HG03558 (cell line): ENCODE results near the gene PPP1CC.
"Not testable (repeated sequence)": the region's sequence is repeated elsewhere in the genome, so short reads cannot be mapped to it uniquely, and the experiment has no call there.

Experiments
- ATAC-seq: cut with Tn5 transposase; IDR thresholded peaks from one replicate; pipeline ENCODE4 v1.9.1; 2021; ENCODE audit warnings: moderate number of reproducible peaks; ENCODE audit not compliant: unreplicated experiment; ENCODE audit errors: extremely low read depth

The PPP1CC gene

DNA sequence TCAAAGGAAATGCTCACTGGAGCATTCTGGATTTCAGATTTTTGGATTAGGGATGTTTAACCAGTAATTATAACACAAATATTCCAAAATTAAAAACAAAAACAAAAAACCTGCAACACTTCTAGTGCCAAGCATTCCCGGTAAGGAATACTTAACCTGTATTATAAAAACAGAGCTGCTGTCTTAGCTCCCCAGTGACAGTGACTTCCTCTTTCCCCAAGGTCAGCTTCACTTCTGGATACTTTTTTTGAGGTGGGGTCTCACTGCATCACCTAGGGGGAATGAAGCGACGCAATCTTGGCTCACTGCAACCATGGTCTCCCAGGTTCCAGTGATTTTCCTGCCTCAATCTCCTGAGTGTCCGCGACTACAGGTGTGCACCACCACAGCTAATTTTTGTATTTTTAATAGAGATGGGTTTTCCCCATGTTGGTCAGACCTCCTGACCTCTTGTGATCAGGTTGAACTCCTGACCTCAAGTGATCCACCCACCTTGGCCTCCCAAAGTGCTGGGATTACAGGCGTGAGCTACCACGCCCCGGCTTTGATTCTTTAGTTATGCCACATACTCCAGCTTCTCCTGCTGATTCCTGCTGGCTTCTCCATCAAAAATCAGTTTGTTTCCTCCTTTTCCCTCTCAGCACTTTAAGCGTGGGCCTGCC is 15.9 kb downstream of the PPP1CC start:
- ATAC-seq: no peak

DNA sequence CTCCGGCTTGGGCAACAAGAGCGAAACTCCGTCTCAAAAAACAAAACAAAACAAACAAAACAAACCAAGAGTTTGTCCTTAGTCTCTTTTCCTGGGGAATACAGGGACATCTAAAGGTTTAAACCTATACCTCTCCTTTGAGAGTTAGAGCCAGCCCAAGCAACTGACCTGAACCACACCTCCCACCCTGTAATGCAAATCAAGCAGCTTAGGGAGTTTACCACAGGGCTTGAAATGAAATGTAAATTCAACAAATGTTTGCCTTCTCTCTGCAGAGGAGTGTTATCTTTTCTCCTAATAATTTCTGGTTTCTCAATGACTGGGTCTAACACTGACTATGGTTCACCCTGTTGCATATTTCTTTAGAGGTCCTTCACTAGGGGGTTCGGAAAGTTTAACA is 16.7 kb downstream of the PPP1CC start:
- no peak for ATAC-seq

DNA sequence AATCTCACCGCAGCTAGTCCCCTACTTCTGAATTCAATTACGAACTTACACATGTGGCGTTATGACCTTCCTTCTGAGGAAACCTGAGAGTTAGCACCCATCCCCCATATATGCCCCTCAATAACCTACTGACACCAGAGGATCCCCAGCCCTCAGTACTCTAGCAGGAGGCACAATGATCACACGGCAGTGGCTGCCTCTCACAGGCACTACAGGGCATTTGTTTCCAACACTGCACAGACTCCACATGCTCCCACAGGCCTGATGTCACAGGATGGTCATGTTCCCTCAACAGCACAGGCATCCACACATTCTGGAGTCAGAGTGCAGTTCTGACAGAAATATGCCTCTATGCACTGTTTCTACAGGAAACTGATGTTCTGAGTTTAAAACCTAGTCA is 17.4 kb downstream of the PPP1CC start:
- ATAC-seq: no peak

DNA sequence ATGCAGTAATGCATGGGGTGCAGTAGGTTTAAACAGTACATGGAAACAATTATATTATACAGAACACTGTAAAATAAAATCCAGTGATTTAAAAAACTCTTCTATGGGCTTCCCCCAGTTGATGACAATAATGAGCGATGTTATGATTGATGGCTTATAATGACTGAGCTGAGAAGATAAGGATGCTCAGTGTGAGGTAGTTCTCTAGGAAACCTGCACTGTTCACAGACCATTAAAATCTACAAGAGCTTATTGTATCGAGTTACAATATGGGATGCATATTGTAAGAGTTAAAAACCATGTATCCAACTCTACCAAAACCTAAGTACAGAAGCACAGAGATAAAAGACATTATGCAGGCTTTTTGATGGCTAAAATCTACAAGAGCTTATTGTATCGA is 19.8 kb downstream of the PPP1CC start:
- not testable (repeated sequence) for ATAC-seq

DNA sequence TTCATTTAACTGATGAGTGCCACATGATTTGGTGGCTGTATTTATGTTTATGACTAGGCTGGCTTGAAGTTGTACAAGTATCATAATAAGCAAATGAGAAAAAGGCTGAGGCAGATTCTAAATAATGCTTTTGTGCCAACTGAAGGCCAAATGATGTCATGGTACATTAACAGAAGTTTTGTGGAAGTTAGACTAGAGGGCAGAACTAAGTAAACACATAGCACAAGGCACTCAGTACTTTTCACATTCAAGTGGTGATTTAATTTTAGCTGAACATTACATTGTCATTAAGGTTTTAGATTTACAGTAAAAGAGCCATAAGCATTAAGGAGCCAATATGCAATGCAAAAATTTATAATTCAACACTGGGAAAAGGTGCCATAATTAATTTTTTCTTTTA is 21.1 kb downstream of the PPP1CC start:
- ATAC-seq: no peak

DNA sequence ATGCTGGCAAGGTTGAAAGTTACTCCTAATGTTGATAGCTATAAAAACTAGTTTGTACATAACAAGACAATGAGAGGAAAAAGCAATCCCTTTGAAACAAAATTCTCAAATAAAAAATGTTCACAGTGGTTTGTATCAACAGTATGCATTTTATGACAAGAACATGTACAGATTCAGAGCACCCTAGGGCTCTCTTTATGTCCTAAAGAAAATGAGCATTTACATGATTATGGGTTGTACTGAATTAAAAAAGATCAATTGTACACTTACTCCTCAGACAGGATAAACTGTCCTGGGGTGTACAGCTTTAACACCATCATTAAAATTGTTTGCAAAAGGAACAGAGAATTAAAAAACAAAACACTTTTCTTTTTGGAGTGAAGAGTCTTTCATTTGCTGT is 22.2 kb downstream of the PPP1CC start:
- ATAC-seq: no peak

DNA sequence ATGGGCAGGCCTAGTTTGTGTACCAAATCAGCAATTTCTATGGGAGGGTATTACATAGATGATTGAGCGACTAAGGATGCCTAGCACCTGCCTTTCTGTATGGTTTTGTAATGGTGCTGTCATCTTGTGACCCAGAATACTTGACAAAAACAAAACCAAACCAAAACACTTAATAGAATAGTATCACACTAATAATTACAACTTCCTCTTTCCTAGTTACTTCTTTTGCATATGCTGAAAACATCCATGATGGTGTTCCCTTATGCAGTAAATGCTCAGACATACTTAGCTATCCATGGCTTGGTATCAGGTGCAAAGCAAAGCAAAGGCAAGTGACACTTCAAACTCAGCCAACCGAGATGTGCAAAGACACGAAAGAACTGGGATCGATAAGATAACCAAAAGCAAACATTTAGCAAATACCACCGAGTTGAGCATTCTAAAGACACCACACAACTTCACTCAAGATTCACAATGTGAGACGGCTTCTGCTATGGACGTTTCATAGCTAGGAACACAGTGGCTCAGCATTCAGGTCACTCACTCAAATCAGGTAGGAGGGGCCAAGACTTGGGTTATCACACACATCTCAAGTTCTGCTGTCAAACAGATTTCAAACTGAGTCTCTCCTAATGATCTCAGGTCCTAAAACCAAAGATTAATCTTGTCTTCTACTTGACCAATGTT is 24.3 kb downstream of the PPP1CC start:
- ATAC-seq: no peak

DNA sequence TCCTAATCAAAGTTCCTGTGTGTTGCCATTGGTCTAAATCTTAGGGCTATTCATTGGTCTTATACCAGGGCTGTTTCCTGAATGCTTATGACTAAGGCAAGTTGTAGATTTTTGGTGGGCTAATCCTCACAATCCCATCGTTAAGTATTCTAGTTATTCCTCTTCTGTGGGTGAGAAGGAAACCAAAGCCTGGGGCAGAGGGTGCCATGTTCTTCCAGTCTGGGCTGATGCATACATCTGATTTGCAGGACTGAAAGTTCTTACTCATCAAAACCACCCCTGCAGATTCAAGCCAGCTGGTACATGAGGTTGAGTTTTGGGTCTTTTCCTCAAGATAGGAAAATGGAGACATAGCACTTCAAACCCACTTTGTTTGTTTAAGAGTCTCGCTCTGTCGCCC is 25.7 kb downstream of the PPP1CC start:
- ATAC-seq: no peak

DNA sequence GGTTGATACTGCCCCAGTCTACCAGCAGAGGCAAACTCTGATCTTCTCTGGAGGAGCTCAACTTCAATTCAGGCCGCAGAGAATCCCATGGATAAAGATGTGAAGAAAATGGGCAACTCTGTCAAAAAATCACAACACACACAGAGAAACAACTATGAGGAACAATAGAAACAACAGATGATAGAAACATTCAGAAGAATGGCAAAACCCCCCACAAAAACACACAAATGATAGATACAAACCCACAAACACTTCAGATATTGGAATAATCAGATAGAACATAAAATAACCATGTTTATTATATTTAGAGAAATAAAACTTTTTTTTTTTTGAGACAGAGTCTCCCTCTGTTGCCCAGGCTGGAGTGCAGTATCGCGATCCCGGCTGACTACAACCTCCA is 33.8 kb downstream of the PPP1CC start:
- ATAC-seq: no peak

DNA sequence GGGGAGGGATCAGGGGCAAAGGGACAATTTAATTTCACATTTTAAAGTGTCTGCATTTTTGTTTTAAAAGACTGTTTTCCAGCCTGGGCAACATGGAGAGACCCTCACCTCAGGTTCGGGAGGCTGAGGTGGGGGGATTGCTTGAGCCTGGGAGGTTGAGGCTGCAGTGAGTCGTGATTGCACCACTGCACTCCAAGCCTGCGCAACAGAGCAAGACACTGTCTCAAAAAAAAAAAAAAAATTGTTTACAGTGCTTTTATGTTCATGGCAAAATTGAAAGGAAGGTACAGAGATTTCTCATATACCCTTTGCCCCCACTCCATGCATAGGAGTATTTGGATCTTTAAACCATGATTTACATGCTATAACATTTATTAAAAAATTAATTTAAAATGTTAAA is 37.4 kb downstream of the PPP1CC start:
- no peak for ATAC-seq

DNA sequence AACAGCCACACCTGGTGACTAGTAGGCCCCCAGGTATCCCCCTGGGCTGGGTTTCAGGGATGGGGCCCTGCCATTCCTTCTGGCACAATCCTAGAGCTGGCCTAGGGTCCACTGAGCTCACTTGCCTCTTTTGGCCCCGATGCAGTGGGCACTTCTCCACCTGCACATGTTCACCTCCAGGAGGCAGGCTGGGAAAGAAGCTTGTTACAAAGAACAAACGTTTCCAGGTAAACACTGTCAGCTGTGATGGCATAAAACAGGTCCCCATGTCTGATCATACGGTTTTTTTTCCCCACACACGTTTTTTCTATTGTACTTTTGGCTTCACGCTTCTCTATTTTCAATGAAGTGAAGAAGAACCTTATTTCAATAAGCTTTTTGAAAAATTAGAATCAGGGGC is 37.9 kb downstream of the PPP1CC start:
- no peak for ATAC-seq

DNA sequence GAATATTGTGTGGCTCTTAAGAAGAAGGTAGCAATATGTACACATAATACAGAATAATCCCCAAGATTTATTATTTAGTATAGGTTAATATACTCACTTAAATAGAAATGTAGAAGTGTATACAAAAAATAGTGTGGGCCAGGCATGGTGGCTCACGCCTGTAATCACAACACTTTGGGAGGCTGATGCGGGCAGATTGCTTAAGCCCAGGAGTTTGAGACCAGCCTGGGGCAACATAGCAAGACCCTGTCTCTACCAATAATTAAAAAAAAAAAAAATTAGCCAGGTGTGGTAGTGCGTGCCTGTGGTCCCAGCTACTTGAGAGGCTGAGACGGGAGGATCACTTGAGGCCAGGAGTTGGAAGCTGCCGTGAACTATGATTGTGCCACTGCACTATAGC is 38.5 kb downstream of the PPP1CC start:
- ATAC-seq: no peak

DNA sequence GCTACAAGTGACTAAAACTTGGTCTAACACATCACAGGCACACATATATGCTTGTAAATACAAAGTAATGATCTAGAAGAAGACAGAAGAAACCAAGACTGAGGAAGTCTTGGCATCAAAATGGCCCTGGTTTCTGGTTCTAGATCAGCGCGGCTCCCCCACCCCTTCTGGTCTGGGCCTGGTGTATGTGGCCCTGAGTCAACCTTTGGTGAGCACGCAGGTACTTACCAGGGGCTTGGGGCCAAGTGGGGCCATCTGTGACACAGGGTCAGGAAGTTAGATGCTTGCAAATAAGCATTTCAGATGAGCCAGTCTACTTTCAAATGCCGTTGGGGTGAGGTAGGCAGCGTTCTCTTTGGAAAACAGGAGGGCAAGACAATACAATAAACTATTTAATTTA is 40.6 kb downstream of the PPP1CC start:
- no peak for ATAC-seq

DNA sequence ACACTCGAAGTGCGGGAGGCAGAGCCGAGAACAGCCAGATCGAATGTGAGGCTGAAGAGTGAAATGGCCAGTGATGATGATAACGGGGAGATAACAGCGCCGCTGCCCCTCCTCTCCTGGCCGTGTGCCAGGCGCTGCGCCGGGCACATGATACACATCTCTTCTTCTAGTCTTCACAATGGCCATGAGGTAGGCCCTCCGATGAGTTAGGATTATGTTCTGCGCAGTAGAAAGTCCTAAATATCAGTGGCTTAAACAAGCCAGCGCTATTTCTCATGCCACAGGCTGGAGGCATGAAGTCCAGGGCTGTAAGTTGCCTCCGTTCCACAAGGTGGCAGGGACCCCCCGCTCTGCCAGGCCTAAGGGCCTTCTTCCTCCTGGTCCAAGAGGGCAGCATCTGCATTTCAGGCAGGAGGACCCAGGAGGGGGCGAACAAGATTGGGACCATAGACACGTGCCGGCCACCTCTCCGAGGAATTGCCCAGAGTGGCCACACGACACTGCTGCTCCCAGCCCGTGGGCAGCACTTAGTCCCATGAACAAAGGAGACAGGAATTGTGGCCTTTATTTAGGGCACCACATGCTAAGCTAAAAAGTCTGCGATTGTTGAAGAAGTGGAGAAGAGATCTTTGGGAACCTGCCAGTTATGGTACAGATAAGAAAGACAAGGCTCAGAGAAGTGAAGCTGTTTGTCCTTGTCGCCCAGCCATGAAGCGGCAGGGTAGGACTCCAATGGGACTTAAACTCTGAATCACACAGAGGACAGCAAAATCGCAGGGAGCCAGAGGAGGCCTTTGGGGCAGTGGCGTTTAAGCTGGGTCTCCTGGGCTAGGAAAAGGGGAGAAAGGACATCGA is 42.9 kb downstream of the PPP1CC start:
- ATAC-seq: no peak

DNA sequence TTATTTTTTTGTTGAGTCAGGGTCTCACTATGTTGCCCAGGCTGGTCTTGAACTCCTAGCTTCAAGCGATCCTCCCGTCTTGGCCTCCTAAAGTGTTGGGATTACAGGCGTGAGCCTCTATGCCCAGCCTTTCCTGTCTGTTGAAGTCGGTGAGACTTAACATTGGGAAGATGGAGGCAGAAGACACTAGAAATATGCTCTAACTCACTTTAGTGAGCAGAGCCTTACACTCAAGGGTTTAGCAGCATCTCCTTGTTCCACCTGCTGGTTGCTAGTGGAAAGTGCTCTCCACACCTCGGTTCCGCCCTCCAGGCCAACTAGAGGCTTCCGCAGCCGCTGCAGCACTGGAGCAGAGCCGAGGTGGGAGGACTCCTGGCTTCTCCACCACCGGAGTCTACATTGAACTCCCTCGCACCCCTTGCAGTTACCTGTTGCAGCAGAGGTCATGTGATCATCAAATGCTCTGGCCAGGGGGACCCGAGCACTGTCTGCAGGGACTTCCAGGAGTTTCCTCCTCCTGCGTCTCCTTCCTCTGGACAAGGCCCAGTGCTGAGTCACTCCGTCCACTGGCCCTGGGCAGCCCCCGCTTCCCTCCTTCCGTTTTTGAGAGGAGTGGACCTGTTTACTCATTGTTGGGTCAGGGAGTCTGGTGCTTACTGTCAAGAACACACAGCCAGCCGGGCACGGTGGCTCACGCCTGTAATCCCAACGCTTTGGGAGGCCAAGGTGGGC is 44.4 kb downstream of the PPP1CC start:
- ATAC-seq: no peak

DNA sequence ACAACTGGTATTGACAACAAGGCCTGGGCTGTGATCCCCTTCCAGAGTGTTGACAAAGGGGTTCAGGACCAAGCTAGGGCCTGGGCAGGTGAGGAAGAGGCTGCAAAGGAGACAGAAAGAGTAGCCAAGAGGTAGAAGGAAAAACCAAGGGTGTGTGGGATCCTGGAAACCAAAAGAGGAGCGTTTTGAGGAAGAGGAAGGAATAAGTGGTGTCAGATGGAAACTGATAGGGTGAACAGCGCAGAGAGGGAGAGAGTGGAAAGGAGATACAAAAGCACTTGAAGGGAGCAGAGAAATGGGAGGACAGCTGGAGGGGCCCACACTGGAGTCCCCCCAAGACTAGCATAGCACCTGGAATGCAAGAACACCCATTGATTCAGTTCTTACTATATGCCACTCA is 45.5 kb downstream of the PPP1CC start:
- no peak for ATAC-seq

DNA sequence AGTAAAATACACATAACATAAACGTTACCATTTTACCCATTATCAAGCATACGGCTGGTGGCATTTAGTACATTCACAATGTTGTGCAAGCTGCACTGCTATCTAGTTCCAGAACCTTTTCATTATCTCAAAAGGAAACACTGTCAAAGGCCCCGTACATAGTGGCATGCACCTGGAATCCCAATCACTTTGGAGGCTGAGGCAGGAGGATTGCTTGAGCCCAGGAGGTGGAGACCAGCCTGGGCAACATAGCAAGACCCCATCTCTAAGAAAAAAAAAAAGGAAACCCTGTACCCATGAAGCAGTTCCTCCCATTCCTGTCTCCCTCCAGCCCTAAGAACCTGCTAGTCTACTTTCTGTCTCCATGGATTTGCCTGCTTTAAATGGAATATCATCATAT is 46.4 kb downstream of the PPP1CC start:
- ATAC-seq: no peak

DNA sequence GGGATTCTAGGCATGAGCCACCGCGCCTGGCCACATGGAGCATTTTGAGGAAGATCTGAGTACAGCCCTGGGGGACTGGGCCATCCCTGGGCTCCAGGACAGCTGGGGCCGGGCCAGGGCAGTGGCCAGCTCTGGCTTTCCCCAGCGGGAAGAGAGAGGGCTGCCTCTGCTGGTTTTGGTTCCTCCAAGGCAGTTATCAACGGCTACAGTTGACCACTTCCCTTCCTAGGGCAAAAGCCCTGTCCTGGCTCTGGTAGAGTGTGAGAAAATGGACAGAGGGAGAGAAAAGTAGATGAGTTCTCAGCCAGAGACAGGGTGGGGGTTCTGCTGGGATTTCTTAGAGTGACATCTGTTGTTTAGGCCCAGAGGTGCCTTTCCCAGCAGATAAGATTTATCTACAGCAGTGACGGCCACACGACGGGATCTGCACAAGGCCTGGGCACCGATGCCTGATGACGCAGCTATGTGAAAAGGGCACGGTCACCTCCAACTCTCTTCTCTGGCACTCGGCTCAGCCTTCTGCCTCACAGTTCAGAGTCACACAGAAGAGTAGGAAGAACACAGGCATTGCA is 48.3 kb downstream of the PPP1CC start:
- no peak for ATAC-seq

DNA sequence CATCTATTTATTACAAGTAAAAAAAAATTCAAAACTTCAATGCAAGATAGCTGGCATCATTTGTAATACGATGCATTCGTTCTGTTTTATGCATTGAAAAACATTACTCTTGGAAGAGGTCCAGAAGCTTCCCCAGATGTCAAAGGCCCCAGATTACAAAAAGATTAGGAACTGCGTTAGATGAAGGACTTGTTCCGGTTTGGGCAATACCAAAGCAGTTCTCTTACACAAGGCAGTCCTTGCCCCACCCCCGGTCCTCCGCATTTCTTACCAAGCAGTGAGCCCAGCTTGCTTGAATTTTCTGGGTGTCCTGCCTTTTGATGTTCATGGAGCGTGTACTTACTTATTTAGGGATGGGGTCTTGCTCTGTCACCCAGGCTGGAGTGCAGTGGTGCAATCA is 49.0 kb downstream of the PPP1CC start:
- no peak for ATAC-seq

DNA sequence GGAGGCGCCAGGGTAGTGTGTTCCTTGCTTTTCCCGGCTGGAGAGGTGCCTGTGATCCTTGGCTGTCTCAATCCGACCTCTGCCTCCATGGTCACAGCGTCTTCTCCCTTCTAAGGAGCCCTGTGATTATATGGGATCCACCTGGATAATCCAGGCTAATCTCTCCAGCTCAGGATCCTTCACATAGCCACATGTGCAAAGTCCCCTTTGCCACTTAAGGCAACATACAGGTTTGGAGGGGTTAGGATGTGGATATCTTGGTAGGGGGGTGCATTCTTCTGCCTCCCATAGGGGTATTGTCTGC is 52.6 kb downstream of the PPP1CC start:
- no peak for ATAC-seq
